DND-41 (cell line): Measurements from ENCODE around the gene ACOXL.

Experiments used
- EZH2 ChIP-seq: IDR thresholded peaks from 3 replicates; pipeline ENCODE4 v1.6.1; 2012; ENCODE audit warnings: borderline replicate concordance, low read depth, mild to moderate bottlenecking, moderate library complexity, low read length, inconsistent platforms; ENCODE audit not compliant: severe bottlenecking
- TF ChIP-seq, protein P1 (sequence below): IDR thresholded peaks from 2 replicates; pipeline ENCODE4 v1.5.1; 2012; ENCODE audit warnings: borderline replicate concordance, low read length, moderate library complexity, mild to moderate bottlenecking; ENCODE audit not compliant: poor library complexity, severe bottlenecking; ENCODE audit errors: extremely low read depth

- TF ChIP-seq, protein P1, sequence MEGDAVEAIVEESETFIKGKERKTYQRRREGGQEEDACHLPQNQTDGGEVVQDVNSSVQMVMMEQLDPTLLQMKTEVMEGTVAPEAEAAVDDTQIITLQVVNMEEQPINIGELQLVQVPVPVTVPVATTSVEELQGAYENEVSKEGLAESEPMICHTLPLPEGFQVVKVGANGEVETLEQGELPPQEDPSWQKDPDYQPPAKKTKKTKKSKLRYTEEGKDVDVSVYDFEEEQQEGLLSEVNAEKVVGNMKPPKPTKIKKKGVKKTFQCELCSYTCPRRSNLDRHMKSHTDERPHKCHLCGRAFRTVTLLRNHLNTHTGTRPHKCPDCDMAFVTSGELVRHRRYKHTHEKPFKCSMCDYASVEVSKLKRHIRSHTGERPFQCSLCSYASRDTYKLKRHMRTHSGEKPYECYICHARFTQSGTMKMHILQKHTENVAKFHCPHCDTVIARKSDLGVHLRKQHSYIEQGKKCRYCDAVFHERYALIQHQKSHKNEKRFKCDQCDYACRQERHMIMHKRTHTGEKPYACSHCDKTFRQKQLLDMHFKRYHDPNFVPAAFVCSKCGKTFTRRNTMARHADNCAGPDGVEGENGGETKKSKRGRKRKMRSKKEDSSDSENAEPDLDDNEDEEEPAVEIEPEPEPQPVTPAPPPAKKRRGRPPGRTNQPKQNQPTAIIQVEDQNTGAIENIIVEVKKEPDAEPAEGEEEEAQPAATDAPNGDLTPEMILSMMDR: peak; percentile 58
- no peak for TF ChIP-seq EZH2
Observed at GRCh38 chr2:110818767-110819481, 86.6 kb downstream of the ACOXL start.
